GM10266 (cell line): ENCODE results near the gene SUPT6H.
A peak's percentile ranks its signal among the peaks of the same experiment; 100 is the strongest.
"Not testable (repeated sequence)": the region's sequence is repeated elsewhere in the genome, so short reads cannot be mapped to it uniquely, and the experiment has no call there.

Experiments used
- DNase-seq: peaks from one replicate; pipeline ENCODE4 v3.0.0; 2012; ENCODE audit errors: extremely low spot score
- CTCF ChIP-seq: IDR thresholded peaks from 2 replicates; pipeline ENCODE4 v1.5.1; 2012; ENCODE audit warnings: mild to moderate bottlenecking, low read depth; ENCODE audit not compliant: control insufficient read depth, insufficient read depth; ENCODE audit errors: missing control alignments

The SUPT6H gene

GRCh38 chr17:28733346-28733745, 71.3 kb downstream of the SUPT6H start:
- no peak for TF ChIP-seq CTCF
- no peak for DNase-seq

GRCh38 chr17:28734712-28735241, 72.8 kb downstream of the SUPT6H start:
- no peak for DNase-seq
- TF ChIP-seq CTCF: no peak

- DNase-seq: no peak
Observed at GRCh38 chr17:28735242-28735722, 73.3 kb downstream of the SUPT6H start.

GRCh38 chr17:28735913-28736769, 74.1 kb downstream of the SUPT6H start:
- DNase-seq: not testable (repeated sequence)

More at GRCh38 chr17:28735242-28735722, 73.3 kb downstream of the SUPT6H start:
- TF ChIP-seq CTCF: no peak

- no peak for DNase-seq
- TF ChIP-seq CTCF: no peak
Observed at GRCh38 chr17:28737316-28737715, 75.3 kb downstream of the SUPT6H start.

- TF ChIP-seq CTCF: no peak
- DNase-seq: peak; percentile 86
Observed at GRCh38 chr17:28737770-28738679, 76.0 kb downstream of the SUPT6H start.

GRCh38 chr17:28738680-28739384, 76.8 kb downstream of the SUPT6H start:
- peak; percentile 56 for DNase-seq

More at GRCh38 chr17:28738680-28739384, 76.8 kb downstream of the SUPT6H start:
- no peak for TF ChIP-seq CTCF
